ENCODE results near the gene LCNL1.

Gene LCNL1

GRCh38 chr9:136960212-136960937 is 22.4 kb upstream of the LCNL1 start:
- DNase-seq (ENCODE audit: low spot score), result peak; percentile 37

- no peak for DNase-seq (ENCODE audit: low spot score)
Measured at GRCh38 chr9:136960938-136961275, 21.9 kb upstream of the LCNL1 start.

DNA sequence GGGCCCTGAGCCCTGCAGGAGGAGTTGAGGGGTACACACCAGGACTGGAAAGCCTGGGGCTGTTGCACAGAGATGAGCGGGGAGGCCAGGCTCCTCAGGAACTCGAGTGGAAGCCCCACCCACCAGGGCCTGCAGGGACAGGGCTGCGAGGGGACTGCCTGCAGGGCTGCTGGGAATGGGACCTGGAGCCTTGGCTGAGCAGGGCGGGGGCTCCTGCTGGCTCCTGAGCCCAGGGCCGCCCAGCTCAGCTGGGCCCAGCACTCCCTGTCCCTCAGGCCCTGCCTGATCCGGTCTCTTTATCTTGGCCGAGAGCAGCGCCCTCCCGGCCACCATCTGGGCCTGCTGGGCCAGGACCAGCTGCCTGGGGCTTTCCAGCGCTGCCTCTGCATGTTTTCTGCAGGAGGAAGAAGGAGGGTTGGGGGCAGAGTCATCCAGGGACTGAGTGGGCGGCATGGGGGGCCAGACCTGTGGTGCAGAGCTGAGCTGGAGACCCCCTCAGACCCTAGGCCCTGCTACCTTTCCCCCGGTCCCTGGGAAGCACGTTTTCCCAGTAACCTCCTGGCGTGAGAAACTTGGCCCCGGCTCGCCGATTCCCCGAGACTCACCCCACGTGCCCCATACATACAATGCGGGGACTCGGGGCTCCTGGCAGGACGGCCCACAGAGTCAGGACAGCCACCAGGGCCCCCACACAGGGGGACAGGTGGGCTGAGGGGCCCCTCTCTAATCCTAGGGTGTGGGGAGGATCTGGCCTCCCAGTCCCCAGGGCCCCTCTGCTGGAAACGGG is 21.3 kb upstream of the LCNL1 start:
- no peak for DNase-seq (ENCODE audit: low spot score)

DNA sequence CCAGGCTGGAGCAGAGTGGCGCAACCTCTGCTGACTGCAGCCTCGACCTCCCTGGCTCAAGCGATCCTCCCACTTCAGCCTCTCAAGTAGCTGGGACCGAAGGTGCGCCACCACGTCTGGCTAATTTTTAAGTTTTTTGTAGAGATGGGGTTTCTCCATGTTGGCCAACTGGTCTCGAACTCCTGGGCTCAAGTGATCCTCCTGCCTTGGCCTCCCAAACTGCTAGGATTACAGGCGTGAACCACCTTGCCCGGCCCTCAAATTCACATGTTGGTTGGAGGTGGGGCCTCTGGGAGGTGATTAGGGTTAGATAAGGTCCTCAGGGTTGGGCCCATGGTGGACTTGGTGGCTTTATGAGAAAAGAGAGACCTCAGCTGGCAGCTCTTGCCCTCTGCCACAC is 20.6 kb upstream of the LCNL1 start:
- DNase-seq (ENCODE audit: low spot score), result no peak

DNA sequence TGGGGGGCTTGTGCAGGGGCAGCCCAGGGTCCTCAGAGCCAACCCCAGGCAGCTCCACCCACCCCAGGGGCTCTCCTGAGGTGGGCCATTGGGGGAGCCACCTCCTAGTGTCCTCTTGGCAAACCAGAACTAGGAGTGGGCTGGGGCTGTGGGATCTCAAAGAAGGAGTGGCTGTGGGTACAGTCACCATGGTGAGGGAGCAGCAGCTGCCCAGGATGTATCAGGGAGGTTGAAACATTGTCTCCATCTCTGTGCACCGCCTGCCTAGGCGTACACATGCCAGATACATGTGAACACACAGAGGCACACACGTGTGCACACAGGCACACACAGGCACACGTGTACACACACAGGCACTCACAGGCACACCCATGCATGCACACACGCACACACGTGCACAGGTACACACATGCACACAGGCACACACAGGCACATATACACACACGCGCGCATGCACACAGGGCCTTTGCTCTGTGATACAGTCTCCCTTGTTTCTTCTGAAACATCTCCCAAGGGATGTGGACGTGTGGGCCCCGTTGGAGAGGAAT is 20.0 kb upstream of the LCNL1 start:
- DNase-seq (ENCODE audit: low spot score), result no peak

- no peak for DNase-seq (ENCODE audit: low spot score)
Measured at GRCh38 chr9:136963341-136963740, 19.5 kb upstream of the LCNL1 start.

DNA sequence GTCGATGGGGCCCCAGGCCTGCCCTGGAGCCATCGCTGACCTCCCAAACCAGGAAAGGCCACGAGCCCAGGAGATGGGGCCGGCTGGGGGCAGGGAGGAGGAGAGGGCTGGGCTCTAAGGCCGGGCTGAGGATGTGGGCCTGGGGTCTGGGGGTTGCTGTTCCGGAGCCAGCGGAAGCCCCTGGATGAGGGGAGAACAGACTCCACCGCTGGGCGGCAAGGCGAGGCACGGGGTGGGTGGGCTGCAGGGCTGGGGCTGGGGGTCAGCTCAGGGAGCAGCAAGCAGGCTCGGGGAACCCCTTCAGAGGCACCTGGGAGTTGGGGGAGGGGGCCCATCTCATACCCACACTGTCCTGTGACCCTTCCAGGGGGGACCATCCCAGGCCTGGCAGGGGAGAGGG is 19.0 kb upstream of the LCNL1 start:
- no peak for DNase-seq (ENCODE audit: low spot score)

DNA sequence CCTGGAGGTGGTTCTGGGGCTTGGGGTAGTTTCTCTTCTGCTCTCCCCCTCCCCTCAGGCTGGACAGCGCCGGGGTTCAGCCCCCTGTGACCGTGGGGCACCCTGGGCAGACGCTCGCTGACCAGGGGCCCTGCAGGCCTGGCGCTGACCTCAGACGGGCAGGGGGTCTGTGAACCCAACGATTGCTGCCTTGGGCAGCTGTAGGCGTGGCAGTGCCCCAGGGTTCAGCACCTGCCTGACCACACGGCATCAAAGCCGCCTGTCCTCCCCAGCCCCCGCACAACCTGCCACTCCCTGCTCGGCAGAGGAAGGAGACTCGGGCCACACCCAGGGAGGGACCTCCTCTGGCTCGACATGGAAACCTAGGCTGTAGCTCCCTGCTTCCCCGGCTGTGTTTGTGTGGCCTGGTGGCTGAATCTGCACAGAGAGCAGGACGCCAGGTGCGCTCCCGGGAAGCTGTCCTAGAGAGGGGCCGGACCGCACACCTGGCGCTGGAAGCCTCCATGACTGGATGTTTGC is 18.6 kb upstream of the LCNL1 start:
- DNase-seq (ENCODE audit: low spot score), result no peak

DNA sequence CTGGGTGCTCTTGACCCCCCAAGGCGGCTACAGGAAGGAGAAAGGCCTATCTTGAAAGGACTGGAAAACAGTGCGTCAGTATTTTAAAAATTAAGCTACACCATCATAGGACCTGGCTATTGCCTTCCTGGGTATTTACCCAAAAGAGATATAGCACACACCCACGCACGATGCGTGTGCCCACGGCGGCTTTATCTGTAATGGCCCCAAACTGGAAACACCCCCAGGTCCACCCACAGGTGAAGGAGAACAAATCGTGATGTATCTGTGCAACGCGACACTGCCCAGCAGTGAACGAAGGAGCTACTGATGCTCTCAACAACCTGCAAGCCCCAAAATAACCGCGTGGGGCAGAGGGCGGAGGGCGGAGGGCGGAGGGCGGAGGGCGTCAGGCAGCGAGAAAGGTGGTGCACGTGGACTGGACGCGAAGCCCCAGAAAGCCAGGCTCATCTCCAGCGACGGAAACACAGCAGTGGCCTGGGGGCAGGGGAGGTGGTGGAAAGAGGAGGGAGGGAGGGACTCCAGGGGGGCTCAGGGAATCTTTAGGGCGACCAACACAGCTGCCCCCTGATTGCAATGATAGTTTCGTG is 17.9 kb upstream of the LCNL1 start:
- no peak for DNase-seq (ENCODE audit: low spot score)

- DNase-seq (ENCODE audit: low spot score), result peak; percentile 44
Measured at GRCh38 chr9:136965771-136966484, 16.9 kb upstream of the LCNL1 start.

- DNase-seq (ENCODE audit: low spot score), result no peak
Measured at GRCh38 chr9:136968333-136969127, 14.3 kb upstream of the LCNL1 start.

GRCh38 chr9:136969150-136969549 is 13.6 kb upstream of the LCNL1 start:
- DNase-seq (ENCODE audit: low spot score), result no peak

- no peak for DNase-seq (ENCODE audit: low spot score)
Measured at GRCh38 chr9:136969774-136970173, 13.0 kb upstream of the LCNL1 start.

GRCh38 chr9:136970361-136970760 is 12.4 kb upstream of the LCNL1 start:
- no peak for DNase-seq (ENCODE audit: low spot score)

DNA sequence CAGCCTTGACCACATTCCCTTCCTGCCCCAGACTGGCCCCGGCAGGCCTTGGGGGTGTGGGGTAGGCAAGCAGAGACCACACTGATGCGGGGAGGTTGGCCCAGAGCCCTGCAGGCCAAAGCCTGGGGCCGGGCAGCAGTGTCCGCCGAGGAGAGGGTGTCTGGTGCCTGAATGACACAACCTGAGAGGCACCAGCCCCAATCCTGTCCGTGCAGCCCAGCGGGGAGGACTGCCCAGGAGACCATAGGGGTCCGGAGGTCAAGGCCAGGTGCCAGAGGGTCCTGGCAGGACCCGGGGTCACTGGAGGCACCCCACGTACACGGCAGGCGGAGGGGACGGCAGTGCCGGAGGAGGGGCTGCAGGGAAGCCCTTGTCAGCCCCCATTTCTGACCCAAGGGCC is 11.0 kb upstream of the LCNL1 start:
- no peak for DNase-seq (ENCODE audit: low spot score)

DNA sequence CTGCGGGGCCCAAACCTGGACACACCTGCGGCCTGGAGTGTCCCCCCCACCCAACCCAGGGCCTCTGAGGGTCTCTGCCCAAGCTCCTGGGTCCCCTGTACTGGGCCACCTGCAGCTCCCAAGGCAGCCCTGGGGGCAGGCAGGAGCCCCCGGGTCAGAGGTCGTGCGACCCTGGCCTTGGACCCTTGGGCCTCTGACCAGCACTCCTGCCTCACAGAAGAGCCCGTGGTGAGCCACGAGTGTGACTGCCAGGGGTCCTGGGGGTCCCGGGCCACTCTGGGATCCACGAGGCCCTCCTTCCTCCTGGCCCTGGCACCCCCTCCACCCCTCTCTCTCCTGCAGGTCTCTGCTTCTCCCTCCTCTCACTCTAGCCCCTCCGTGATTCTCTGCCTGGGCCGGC is 10.5 kb upstream of the LCNL1 start:
- DNase-seq (ENCODE audit: low spot score), result no peak

- DNase-seq (ENCODE audit: low spot score), result no peak
Measured at GRCh38 chr9:136972743-136973142, 10.1 kb upstream of the LCNL1 start.

DNA sequence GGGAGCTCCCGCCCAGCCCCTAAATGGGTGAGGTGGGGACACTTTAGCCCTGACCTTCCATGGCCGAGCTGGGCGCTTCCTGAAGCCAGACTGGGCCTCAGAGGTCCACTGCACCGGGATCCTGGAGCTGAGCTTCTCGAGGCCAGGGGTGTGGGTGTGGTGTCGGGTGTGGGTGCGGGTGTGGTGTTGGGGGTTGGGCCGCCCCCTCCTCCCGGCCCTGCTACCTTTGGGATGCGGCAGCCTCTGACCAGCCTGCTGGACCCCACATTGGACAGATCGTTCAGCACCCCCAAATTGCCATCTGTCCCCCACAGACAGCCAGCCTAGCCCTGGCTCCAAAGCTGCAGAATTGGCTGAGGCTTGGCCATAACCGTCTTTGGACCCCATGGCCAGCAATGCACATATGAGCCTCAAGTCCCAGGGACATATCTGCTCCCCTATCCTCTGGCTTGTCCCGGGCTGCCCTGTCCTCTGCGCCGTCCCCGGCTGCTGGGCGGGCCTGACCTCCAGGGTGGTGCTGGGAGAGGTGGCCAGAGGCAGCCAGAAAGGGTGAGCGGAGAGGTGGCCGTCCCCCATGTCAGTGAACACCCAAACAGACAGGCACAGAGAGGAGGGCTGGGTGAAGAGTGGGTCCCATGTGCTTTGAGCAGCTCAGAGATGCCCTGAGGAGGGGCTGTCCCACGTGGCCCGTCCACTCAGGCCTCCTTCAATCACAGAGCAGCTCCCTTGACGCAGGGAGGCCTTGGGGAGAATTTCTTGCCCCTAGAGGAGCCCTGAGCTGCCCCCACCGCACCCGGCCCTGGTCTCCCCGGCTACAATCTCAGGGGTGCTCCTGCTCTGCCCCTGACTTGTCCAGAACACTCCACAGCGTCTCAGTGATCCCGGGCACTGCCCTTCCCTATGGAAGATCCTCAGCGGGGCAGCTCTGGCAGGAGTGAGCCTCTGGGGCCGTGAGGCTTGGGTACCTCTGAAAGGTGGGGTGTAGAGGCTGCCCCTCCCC is 8.9 kb upstream of the LCNL1 start:
- DNase-seq (ENCODE audit: low spot score), result no peak

DNA sequence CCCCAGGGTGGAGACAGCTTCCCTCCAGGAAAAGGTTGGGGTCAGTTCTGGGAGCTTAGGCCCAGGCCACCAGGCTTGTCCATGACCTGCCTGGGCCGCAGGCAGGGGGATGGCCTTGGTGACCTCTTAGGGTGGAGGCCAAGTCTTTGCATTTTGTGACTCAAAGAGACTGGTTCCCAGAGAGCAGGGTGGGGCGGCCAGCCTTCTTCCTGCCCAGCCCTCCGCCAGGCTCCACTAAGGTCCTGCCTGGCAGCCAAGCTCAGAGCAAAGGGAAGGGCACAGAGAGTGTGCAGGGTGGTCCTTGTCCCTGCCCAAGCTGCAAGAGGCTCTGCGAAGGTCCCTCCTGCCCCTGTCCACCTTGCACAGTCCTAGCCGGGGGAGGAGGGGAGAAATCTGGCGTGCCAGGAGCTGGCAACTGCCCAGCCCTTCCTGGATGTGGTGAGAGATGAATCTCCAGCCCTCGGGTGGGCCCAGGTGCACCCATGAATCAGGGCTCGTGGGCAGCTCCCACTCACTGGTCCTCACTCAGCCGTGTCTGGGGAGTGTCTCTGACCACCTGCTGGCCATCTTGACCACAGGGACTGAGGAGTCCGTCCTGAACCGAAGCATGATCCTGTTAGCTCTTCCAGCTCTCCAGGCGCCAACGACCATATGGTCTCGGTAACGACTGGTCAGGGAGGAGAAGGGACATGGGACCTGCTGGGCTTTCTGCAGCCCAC is 7.8 kb upstream of the LCNL1 start:
- peak; percentile 26 for DNase-seq (ENCODE audit: low spot score)
